ENCODE data around the gene HOMER1.

Gene HOMER1

GRCh38 chr5:79417495-79417894 lies 96.4 kb downstream of the HOMER1 start:
- Histone ChIP-seq H3K4me3 (ENCODE audit: low read length in 2 of 2) (no peak overlapping the region), H3K27me3 (ENCODE audit: control insufficient read depth in 1 of 2, insufficient read depth in 2 of 2, low read length in 2 of 2) (no peaks in the 10 kb centered on the region), H3K4me1 (ENCODE audit: control insufficient read depth, insufficient read depth, low read length) (no peaks in the 10 kb centered on the region), H3K9ac (ENCODE audit: low read length in 2 of 2) (no peak overlapping the region), H3K36me3 (ENCODE audit: control insufficient read depth in 2 of 2, insufficient read depth in 2 of 2, low read length in 2 of 2) (no peaks in the 10 kb centered on the region), H3K27ac (ENCODE audit: low read length) (no peak overlapping the region), H3K9me3 (ENCODE audit: control insufficient read depth in 2 of 2, low read length in 2 of 2) (no peaks in the 10 kb centered on the region)

- Histone ChIP-seq H3K27ac (ENCODE audit: low read length) (no peak overlapping the region), H3K4me3 (ENCODE audit: low read length in 2 of 2) (peak overlapping the region in 1 of 2 donors; percentile 40), H3K27me3 (ENCODE audit: control insufficient read depth in 1 of 2, insufficient read depth in 2 of 2, low read length in 2 of 2) (no peaks in the 10 kb centered on the region)
Observed at GRCh38 chr5:79416499-79416898, 97.4 kb downstream of the HOMER1 start.

GRCh38 chr5:79413112-79413511 lies 100.8 kb downstream of the HOMER1 start:
- Histone ChIP-seq H3K4me3 (ENCODE audit: low read length in 2 of 2) (no peak overlapping the region), H3K4me1 (ENCODE audit: control insufficient read depth, insufficient read depth, low read length) (no peaks in the 10 kb centered on the region), H3K27ac (ENCODE audit: low read length) (no peak overlapping the region)

More at GRCh38 chr5:79416499-79416898, 97.4 kb downstream of the HOMER1 start:
- Histone ChIP-seq H3K4me1 (ENCODE audit: control insufficient read depth, insufficient read depth, low read length) (no peaks in the 10 kb centered on the region), H3K36me3 (ENCODE audit: control insufficient read depth in 2 of 2, insufficient read depth in 2 of 2, low read length in 2 of 2) (no peaks in the 10 kb centered on the region), H3K9ac (ENCODE audit: low read length in 2 of 2) (no peak overlapping the region), H3K9me3 (ENCODE audit: control insufficient read depth in 2 of 2, low read length in 2 of 2) (no peaks in the 10 kb centered on the region)

GRCh38 chr5:79408028-79408427 lies 105.9 kb downstream of the HOMER1 start:
- Histone ChIP-seq H3K36me3 (ENCODE audit: control insufficient read depth in 2 of 2, insufficient read depth in 2 of 2, low read length in 2 of 2) (no peaks in the 10 kb centered on the region), H3K9me3 (ENCODE audit: control insufficient read depth in 2 of 2, low read length in 2 of 2) (peaks cover 0 to 2% of the 10 kb centered on the region in 2 donors), H3K27me3 (ENCODE audit: control insufficient read depth in 1 of 2, insufficient read depth in 2 of 2, low read length in 2 of 2) (no peaks in the 10 kb centered on the region), H3K9ac (ENCODE audit: low read length in 2 of 2) (no peak overlapping the region), H3K27ac (ENCODE audit: low read length) (no peak overlapping the region), H3K4me1 (ENCODE audit: control insufficient read depth, insufficient read depth, low read length) (no peaks in the 10 kb centered on the region), H3K4me3 (ENCODE audit: low read length in 2 of 2) (no peak overlapping the region)

More at GRCh38 chr5:79413112-79413511, 100.8 kb downstream of the HOMER1 start:
- no peak overlapping the region for H3K9ac ChIP-seq (ENCODE audit: low read length in 2 of 2)
- H3K9me3 ChIP-seq (ENCODE audit: control insufficient read depth in 2 of 2, low read length in 2 of 2) = peaks cover 0 to 2% of the 10 kb centered on the region in 2 donors
- no peaks in the 10 kb centered on the region for H3K36me3 ChIP-seq (ENCODE audit: control insufficient read depth in 2 of 2, insufficient read depth in 2 of 2, low read length in 2 of 2)
- H3K27me3 ChIP-seq (ENCODE audit: control insufficient read depth in 1 of 2, insufficient read depth in 2 of 2, low read length in 2 of 2) = no peaks in the 10 kb centered on the region

- Histone ChIP-seq H3K4me3 (ENCODE audit: low read length in 2 of 2) (no peak overlapping the region), H3K36me3 (ENCODE audit: control insufficient read depth in 2 of 2, insufficient read depth in 2 of 2, low read length in 2 of 2) (no peaks in the 10 kb centered on the region), H3K9me3 (ENCODE audit: control insufficient read depth in 2 of 2, low read length in 2 of 2) (peaks cover 0 to 2% of the 10 kb centered on the region in 2 donors), H3K27me3 (ENCODE audit: control insufficient read depth in 1 of 2, insufficient read depth in 2 of 2, low read length in 2 of 2) (no peaks in the 10 kb centered on the region), H3K4me1 (ENCODE audit: control insufficient read depth, insufficient read depth, low read length) (no peaks in the 10 kb centered on the region), H3K9ac (ENCODE audit: low read length in 2 of 2) (no peak overlapping the region), H3K27ac (ENCODE audit: low read length) (no peak overlapping the region)
Observed at GRCh38 chr5:79407591-79407990, 106.3 kb downstream of the HOMER1 start.

GRCh38 chr5:79401216-79401615 lies 112.7 kb downstream of the HOMER1 start:
- no peaks in the 10 kb centered on the region for H3K9me3 ChIP-seq (ENCODE audit: control insufficient read depth in 2 of 2, low read length in 2 of 2)
- H3K27ac ChIP-seq (ENCODE audit: low read length) = no peak overlapping the region
- H3K4me3 ChIP-seq (ENCODE audit: low read length in 2 of 2) = no peak overlapping the region
- no peaks in the 10 kb centered on the region for H3K27me3 ChIP-seq (ENCODE audit: control insufficient read depth in 1 of 2, insufficient read depth in 2 of 2, low read length in 2 of 2)
- no peak overlapping the region for H3K9ac ChIP-seq (ENCODE audit: low read length in 2 of 2)
- no peaks in the 10 kb centered on the region for H3K36me3 ChIP-seq (ENCODE audit: control insufficient read depth in 2 of 2, insufficient read depth in 2 of 2, low read length in 2 of 2)
- no peaks in the 10 kb centered on the region for H3K4me1 ChIP-seq (ENCODE audit: control insufficient read depth, insufficient read depth, low read length)

- H3K27ac ChIP-seq (ENCODE audit: low read length) = no peak overlapping the region
Observed at GRCh38 chr5:79399046-79399445, 114.9 kb downstream of the HOMER1 start.

GRCh38 chr5:79397080-79397479 lies 116.9 kb downstream of the HOMER1 start:
- no peak overlapping the region for H3K9ac ChIP-seq (ENCODE audit: low read length in 2 of 2)
- H3K4me1 ChIP-seq (ENCODE audit: control insufficient read depth, insufficient read depth, low read length) = no peaks in the 10 kb centered on the region
- no peak overlapping the region for H3K4me3 ChIP-seq (ENCODE audit: low read length in 2 of 2)
- H3K27ac ChIP-seq (ENCODE audit: low read length) = no peak overlapping the region
- H3K36me3 ChIP-seq (ENCODE audit: control insufficient read depth in 2 of 2, insufficient read depth in 2 of 2, low read length in 2 of 2) = no peaks in the 10 kb centered on the region
- H3K9me3 ChIP-seq (ENCODE audit: control insufficient read depth in 2 of 2, low read length in 2 of 2) = no peaks in the 10 kb centered on the region
- no peaks in the 10 kb centered on the region for H3K27me3 ChIP-seq (ENCODE audit: control insufficient read depth in 1 of 2, insufficient read depth in 2 of 2, low read length in 2 of 2)

More at GRCh38 chr5:79399046-79399445, 114.9 kb downstream of the HOMER1 start:
- Histone ChIP-seq H3K36me3 (ENCODE audit: control insufficient read depth in 2 of 2, insufficient read depth in 2 of 2, low read length in 2 of 2) (no peaks in the 10 kb centered on the region), H3K27me3 (ENCODE audit: control insufficient read depth in 1 of 2, insufficient read depth in 2 of 2, low read length in 2 of 2) (no peaks in the 10 kb centered on the region), H3K9me3 (ENCODE audit: control insufficient read depth in 2 of 2, low read length in 2 of 2) (no peaks in the 10 kb centered on the region), H3K4me1 (ENCODE audit: control insufficient read depth, insufficient read depth, low read length) (no peaks in the 10 kb centered on the region), H3K9ac (ENCODE audit: low read length in 2 of 2) (no peak overlapping the region), H3K4me3 (ENCODE audit: low read length in 2 of 2) (no peak overlapping the region)

- Histone ChIP-seq H3K9ac (ENCODE audit: low read length in 2 of 2) (no peak overlapping the region), H3K27me3 (ENCODE audit: control insufficient read depth in 1 of 2, insufficient read depth in 2 of 2, low read length in 2 of 2) (no peaks in the 10 kb centered on the region), H3K4me1 (ENCODE audit: control insufficient read depth, insufficient read depth, low read length) (no peaks in the 10 kb centered on the region), H3K36me3 (ENCODE audit: control insufficient read depth in 2 of 2, insufficient read depth in 2 of 2, low read length in 2 of 2) (no peaks in the 10 kb centered on the region), H3K9me3 (ENCODE audit: control insufficient read depth in 2 of 2, low read length in 2 of 2) (no peaks in the 10 kb centered on the region), H3K4me3 (ENCODE audit: low read length in 2 of 2) (no peak overlapping the region), H3K27ac (ENCODE audit: low read length) (no peak overlapping the region)
Observed at GRCh38 chr5:79396265-79396664, 117.7 kb downstream of the HOMER1 start.

GRCh38 chr5:79395296-79395695 lies 118.6 kb downstream of the HOMER1 start:
- Histone ChIP-seq H3K9ac (ENCODE audit: low read length in 2 of 2) (no peak overlapping the region), H3K4me1 (ENCODE audit: control insufficient read depth, insufficient read depth, low read length) (no peaks in the 10 kb centered on the region), H3K27me3 (ENCODE audit: control insufficient read depth in 1 of 2, insufficient read depth in 2 of 2, low read length in 2 of 2) (no peaks in the 10 kb centered on the region), H3K27ac (ENCODE audit: low read length) (no peak overlapping the region), H3K36me3 (ENCODE audit: control insufficient read depth in 2 of 2, insufficient read depth in 2 of 2, low read length in 2 of 2) (no peaks in the 10 kb centered on the region), H3K4me3 (ENCODE audit: low read length in 2 of 2) (no peak overlapping the region), H3K9me3 (ENCODE audit: control insufficient read depth in 2 of 2, low read length in 2 of 2) (no peaks in the 10 kb centered on the region)

- H3K4me3 ChIP-seq (ENCODE audit: low read length in 2 of 2) = no peak overlapping the region
Observed at GRCh38 chr5:79392776-79393175, 121.2 kb downstream of the HOMER1 start.

More at GRCh38 chr5:79392776-79393175, 121.2 kb downstream of the HOMER1 start:
- H3K4me1 ChIP-seq (ENCODE audit: control insufficient read depth, insufficient read depth, low read length) = no peaks in the 10 kb centered on the region
- H3K27ac ChIP-seq (ENCODE audit: low read length) = no peak overlapping the region
- no peaks in the 10 kb centered on the region for H3K36me3 ChIP-seq (ENCODE audit: control insufficient read depth in 2 of 2, insufficient read depth in 2 of 2, low read length in 2 of 2)
- H3K27me3 ChIP-seq (ENCODE audit: control insufficient read depth in 1 of 2, insufficient read depth in 2 of 2, low read length in 2 of 2) = no peaks in the 10 kb centered on the region
- H3K9me3 ChIP-seq (ENCODE audit: control insufficient read depth in 2 of 2, low read length in 2 of 2) = no peaks in the 10 kb centered on the region
- no peak overlapping the region for H3K9ac ChIP-seq (ENCODE audit: low read length in 2 of 2)

All from stomach smooth muscle (tissue), 2 donors.